Activated CD4-positive, alpha-beta T cell treated with anti-CD3 and anti-CD28 coated beads, Interleukin-2, amount 50 U/mL, for 48 hours (primary cell): ENCODE measurements around the gene ANAPC15.
"Not testable (repeated sequence)": the region's sequence is repeated elsewhere in the genome, so short reads cannot be mapped to it uniquely, and the experiment has no call there.

Experiments used
- DNase-seq, 2 experiments: peaks; one replicate each; pipeline ENCODE4 v3.0.0-alpha.2; 2020

ANAPC15 gene

GRCh38 chr11:72112143-72112977 lies at the start of gene ANAPC15:
Gene ANAPC15, minus strand, starts transcription at chr11:72112695. Its CDS starts 1,419 bp downstream, at chr11:72111276.
- DNase-seq: peak; percentile 99 to 100

- DNase-seq: no peak
Measured at GRCh38 chr11:72160319-72160718, 47.8 kb upstream of the ANAPC15 start.

GRCh38 chr11:72157131-72157530 lies 44.6 kb upstream of the ANAPC15 start:
- no peak for DNase-seq

- DNase-seq: no peak
Measured at GRCh38 chr11:72155751-72156150, 43.3 kb upstream of the ANAPC15 start.

- DNase-seq: no peak
Measured at GRCh38 chr11:72154816-72155215, 42.3 kb upstream of the ANAPC15 start.

- DNase-seq: not testable (repeated sequence)
Measured at GRCh38 chr11:72153874-72154273, 41.4 kb upstream of the ANAPC15 start.

- DNase-seq: no peak
Measured at GRCh38 chr11:72150882-72151281, 38.4 kb upstream of the ANAPC15 start.

- DNase-seq: no peak
Measured at GRCh38 chr11:72146625-72147024, 34.1 kb upstream of the ANAPC15 start.

- no peak for DNase-seq
Measured at GRCh38 chr11:72144807-72145565, 32.5 kb upstream of the ANAPC15 start.

- DNase-seq: not testable (repeated sequence)
Measured at GRCh38 chr11:72142543-72142942, 30.0 kb upstream of the ANAPC15 start.

- DNase-seq: not testable (repeated sequence)
Measured at GRCh38 chr11:72142086-72142485, 29.6 kb upstream of the ANAPC15 start.

GRCh38 chr11:72141066-72141465 lies 28.6 kb upstream of the ANAPC15 start:
- DNase-seq: peak; percentile 29 to 45

GRCh38 chr11:72140661-72141060 lies 28.2 kb upstream of the ANAPC15 start:
- no peak for DNase-seq

- DNase-seq: no peak
Measured at GRCh38 chr11:72139500-72139899, 27.0 kb upstream of the ANAPC15 start.

GRCh38 chr11:72138821-72139390 lies 26.4 kb upstream of the ANAPC15 start:
- DNase-seq: no peak

- no peak for DNase-seq
Measured at GRCh38 chr11:72136684-72137262, 24.3 kb upstream of the ANAPC15 start.

- DNase-seq: no peak
Measured at GRCh38 chr11:72135891-72136683, 23.6 kb upstream of the ANAPC15 start.

- not testable (repeated sequence) for DNase-seq
Measured at GRCh38 chr11:72135473-72135872, 23.0 kb upstream of the ANAPC15 start, which contains the start of gene FOLR3. Gene FOLR3, plus strand, starts transcription at chr11:72135725. Its CDS starts 228 bp downstream, at chr11:72135953.

GRCh38 chr11:72132646-72133045 lies 20.2 kb upstream of the ANAPC15 start:
- no peak for DNase-seq

- DNase-seq: no peak
Measured at GRCh38 chr11:72129381-72129780, 16.9 kb upstream of the ANAPC15 start.

- DNase-seq: no peak
Measured at GRCh38 chr11:72127923-72128322, 15.4 kb upstream of the ANAPC15 start.

- DNase-seq: no peak
Measured at GRCh38 chr11:72125956-72126355, 13.5 kb upstream of the ANAPC15 start.
